Urothelium cell line (cell line): ENCODE measurements around the gene TDO2.
"Not testable (repeated sequence)": the region's sequence is repeated elsewhere in the genome, so short reads cannot be mapped to it uniquely, and the experiment has no call there.

ENCODE experiments used
- DNase-seq: peaks from one replicate; pipeline ENCODE4 v3.0.0; 2011; ENCODE audit warnings: low spot score, mixed read lengths
- FAIRE-seq: peaks from 2 replicates; lab custom pipeline; 2011; peaks lifted over from hg19 to GRCh38; lab: Jason Lieb, UNC

TDO2 gene

GRCh38 chr4:155906554-155907247 lies 3.2 kb downstream of the TDO2 start:
- DNase-seq (peak; percentile 40), FAIRE-seq (no peak)

- DNase-seq = no peak
- no peak for FAIRE-seq
These were observed 4.1 kb downstream of the TDO2 start for GRCh38 chr4:155907556-155907955.

GRCh38 chr4:155908187-155909139 lies 5.0 kb downstream of the TDO2 start:
- no peak for DNase-seq
- no peak for FAIRE-seq

GRCh38 chr4:155909615-155910226 lies 6.2 kb downstream of the TDO2 start:
- FAIRE-seq (no peak), DNase-seq (no peak)

- no peak for FAIRE-seq
- DNase-seq = no peak
These were observed 8.4 kb downstream of the TDO2 start for GRCh38 chr4:155911905-155912304.

- DNase-seq (no peak), FAIRE-seq (no peak)
These were observed 11.3 kb downstream of the TDO2 start for GRCh38 chr4:155914782-155915181.

- no peak for FAIRE-seq
- no peak for DNase-seq
These were observed 18.1 kb downstream of the TDO2 start for GRCh38 chr4:155921597-155921996.

- FAIRE-seq = no peak
- no peak for DNase-seq
These were observed 21.1 kb downstream of the TDO2 start for GRCh38 chr4:155924637-155925036.

- FAIRE-seq (no peak), DNase-seq (no peak)
These were observed 26.3 kb downstream of the TDO2 start for GRCh38 chr4:155929833-155930232.

- FAIRE-seq (no peak), DNase-seq (no peak)
These were observed 26.8 kb downstream of the TDO2 start for GRCh38 chr4:155930330-155930729.

- FAIRE-seq = no peak
These were observed 28.1 kb downstream of the TDO2 start for GRCh38 chr4:155931634-155932033.

GRCh38 chr4:155934634-155935033 lies 31.1 kb downstream of the TDO2 start:
- not testable (repeated sequence) for FAIRE-seq, DNase-seq

More at GRCh38 chr4:155931634-155932033, 28.1 kb downstream of the TDO2 start:
- no peak for DNase-seq

- no peak for FAIRE-seq
These were observed 32.0 kb downstream of the TDO2 start for GRCh38 chr4:155935389-155935986.

GRCh38 chr4:155941085-155941790 lies 37.7 kb downstream of the TDO2 start:
- DNase-seq = no peak

More at GRCh38 chr4:155935389-155935986, 32.0 kb downstream of the TDO2 start:
- no peak for DNase-seq

GRCh38 chr4:155941820-155942219 lies 38.3 kb downstream of the TDO2 start:
- no peak for FAIRE-seq
- DNase-seq = no peak

More at GRCh38 chr4:155941085-155941790, 37.7 kb downstream of the TDO2 start:
- no peak for FAIRE-seq

GRCh38 chr4:155943605-155944291 lies 40.3 kb downstream of the TDO2 start:
- DNase-seq (no peak), FAIRE-seq (no peak)

GRCh38 chr4:155944516-155944915 lies 41.0 kb downstream of the TDO2 start:
- no peak for FAIRE-seq

GRCh38 chr4:155946486-155946885 lies 43.0 kb downstream of the TDO2 start:
- FAIRE-seq (no peak), DNase-seq (peak; percentile 9)

More at GRCh38 chr4:155944516-155944915, 41.0 kb downstream of the TDO2 start:
- no peak for DNase-seq

- DNase-seq (no peak), FAIRE-seq (no peak)
These were observed 45.0 kb downstream of the TDO2 start for GRCh38 chr4:155948541-155948940.

- DNase-seq = no peak
- FAIRE-seq = no peak
These were observed 47.0 kb downstream of the TDO2 start for GRCh38 chr4:155950461-155950860.
